HEK293 (cell line): Measurements from ENCODE around the gene PCSK6.

ENCODE experiments used
- CTCF ChIA-PET: fragments of 350-600 bp; formaldehyde crosslinking; extraction: SDS; loops from one replicate; lab custom pipeline; 2021; ENCODE audit warnings: antibody characterized with exemption; lab: Yijun Ruan, JAX
- POLR2A ChIA-PET: fragments of 300-600 bp; formaldehyde crosslinking; extraction: SDS; loops from one replicate; lab custom pipeline; 2020; ENCODE audit warnings: antibody characterized with exemption, inconsistent platforms; lab: Yijun Ruan, JAX
- H3K27ac ChIP-seq: fragments of 200-500 bp; sonication (Bioruptor generic); 2 replicates; pipeline ENCODE4 v1.5.1; 2014; ENCODE audit warnings: low read depth, low read length, control low read depth, inconsistent platforms; ENCODE audit errors: extremely low read depth
- H3K36me3 ChIP-seq, 2 experiments: fragments of 200-500 bp in 1 of 2; sonication (Bioruptor generic) in 1 of 2; 1 replicate in 1 of 2; 2 replicates in 1 of 2; pipeline ENCODE4 v1.5.1; 2014 to 2017; ENCODE audit warnings: inconsistent platforms in 2 of 2, low read length in 2 of 2; ENCODE audit not compliant: control insufficient read depth in 2 of 2, insufficient read depth in 1 of 2
- H3K4me1 ChIP-seq: fragments of 200-500 bp; sonication (Bioruptor generic); 2 replicates; pipeline ENCODE4 v1.5.1; 2014; ENCODE audit warnings: mild to moderate bottlenecking, low read length, inconsistent platforms; ENCODE audit not compliant: control insufficient read depth, insufficient read depth
- H3K4me3 ChIP-seq: 2 replicates; pipeline ENCODE4 v1.5.1; 2011; ENCODE audit warnings: low read depth, mild to moderate bottlenecking, control low read depth, low read length, moderate library complexity
- H3K9me3 ChIP-seq: fragments of 200-500 bp; sonication (Bioruptor generic); 2 replicates; pipeline ENCODE4 v1.5.1; 2014; ENCODE audit warnings: low read depth, low read length, inconsistent platforms; ENCODE audit not compliant: control insufficient read depth, insufficient read depth
- GLI2 ChIP-seq: fragments of 450-650 bp; formaldehyde crosslinking; IDR thresholded peaks from 2 replicates; pipeline ENCODE4; 2017; ENCODE audit warnings: missing biosample characterization, missing genetic modification characterization, low read depth, borderline replicate concordance
- ZFP37 ChIP-seq: fragments of 450-650 bp; formaldehyde crosslinking; IDR thresholded peaks from 2 replicates; pipeline ENCODE4 v1.5.1; 2016; ENCODE audit warnings: missing biosample characterization, missing genetic modification characterization
- ZIC2 ChIP-seq: fragments of 450-650 bp; formaldehyde crosslinking; IDR thresholded peaks from 2 replicates; pipeline ENCODE4 v1.5.1; 2016; ENCODE audit warnings: missing biosample characterization, missing genetic modification characterization
- ZNF146 ChIP-seq: fragments of 450-650 bp; formaldehyde crosslinking; IDR thresholded peaks from 2 replicates; pipeline ENCODE4 v1.5.1; 2016; ENCODE audit warnings: missing biosample characterization, missing genetic modification characterization
- ZNF48 ChIP-seq: fragments of 450-650 bp; formaldehyde crosslinking; IDR thresholded peaks from 2 replicates; pipeline ENCODE4 v1.5.1; 2016; ENCODE audit warnings: missing biosample characterization, missing genetic modification characterization
- ZNF660 ChIP-seq: fragments of 450-650 bp; IDR thresholded peaks from 2 replicates; pipeline ENCODE4 v1.5.1; 2018; ENCODE audit warnings: missing biosample characterization, mild to moderate bottlenecking, missing genetic modification characterization
- ZNF768 ChIP-seq: fragments of 450-650 bp; formaldehyde crosslinking; IDR thresholded peaks from 2 replicates; pipeline ENCODE4 v1.5.1; 2018; ENCODE audit warnings: missing biosample characterization, mild to moderate bottlenecking, missing genetic modification characterization
- TF ChIP-seq, protein P1 (sequence below): fragments of 450-650 bp; formaldehyde crosslinking; IDR thresholded peaks from 2 replicates; pipeline ENCODE4 v1.5.1; 2016; ENCODE audit warnings: missing biosample characterization, missing genetic modification characterization, low read depth
- TF ChIP-seq, protein P2 (sequence below): IDR thresholded peaks from 2 replicates; pipeline ENCODE4 v1.6.1; 2011; ENCODE audit warnings: mild to moderate bottlenecking, low read depth, low read length, borderline replicate concordance

Gene PCSK6

DNA sequence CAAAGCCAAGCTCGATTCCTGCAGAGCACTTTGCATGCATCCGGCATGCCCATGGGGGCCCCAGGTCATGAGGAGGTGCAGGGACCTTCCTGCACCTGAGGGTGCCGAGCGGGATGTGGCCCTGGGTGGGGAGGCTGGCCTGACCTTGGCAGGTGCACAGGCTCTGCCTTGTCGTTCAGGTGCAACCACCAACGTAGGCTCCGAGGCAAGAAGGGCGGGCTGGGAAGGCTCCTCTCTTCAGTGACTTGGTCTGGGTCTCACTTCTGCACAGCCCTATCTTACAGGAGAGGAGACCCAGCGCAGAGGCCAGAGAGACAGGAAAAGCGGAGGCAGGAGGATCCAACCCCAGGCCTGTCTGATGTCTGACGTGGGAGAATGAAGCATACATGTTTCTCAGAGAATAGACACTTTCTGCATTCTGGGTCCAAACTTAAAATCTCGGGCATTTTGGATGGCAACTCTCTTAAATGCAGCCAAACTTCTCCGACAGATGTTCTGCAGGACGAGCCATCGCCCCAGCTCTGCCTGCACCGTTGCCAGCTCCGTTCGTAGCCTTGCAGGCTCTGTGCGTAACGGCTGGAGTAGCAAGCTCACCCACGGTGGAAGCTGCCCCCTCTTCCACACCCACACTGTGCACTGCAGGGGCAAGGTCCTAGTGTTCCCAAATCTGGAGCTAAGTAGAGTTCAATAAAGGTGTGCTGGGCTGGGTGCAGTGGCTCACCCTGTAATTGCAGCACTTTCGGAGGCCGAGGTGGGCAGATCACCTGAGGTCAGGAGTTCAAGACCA, 133.6 kb downstream of the PCSK6 start:
- ChIA-PET CTCF (no interaction called here), POLR2A (no interaction called here)
- peaks cover 0 to 20% of the 10 kb centered on the region in 2 experiments; a peak in 1 of 3 replicates for H3K36me3 ChIP-seq
- H3K27ac ChIP-seq: no peak overlapping the region
- no peak overlapping the region for H3K4me3 ChIP-seq
- H3K9me3 ChIP-seq: no peaks in the 10 kb centered on the region
- no peak for TF ChIP-seq ZFP37
- TF ChIP-seq, protein P1, sequence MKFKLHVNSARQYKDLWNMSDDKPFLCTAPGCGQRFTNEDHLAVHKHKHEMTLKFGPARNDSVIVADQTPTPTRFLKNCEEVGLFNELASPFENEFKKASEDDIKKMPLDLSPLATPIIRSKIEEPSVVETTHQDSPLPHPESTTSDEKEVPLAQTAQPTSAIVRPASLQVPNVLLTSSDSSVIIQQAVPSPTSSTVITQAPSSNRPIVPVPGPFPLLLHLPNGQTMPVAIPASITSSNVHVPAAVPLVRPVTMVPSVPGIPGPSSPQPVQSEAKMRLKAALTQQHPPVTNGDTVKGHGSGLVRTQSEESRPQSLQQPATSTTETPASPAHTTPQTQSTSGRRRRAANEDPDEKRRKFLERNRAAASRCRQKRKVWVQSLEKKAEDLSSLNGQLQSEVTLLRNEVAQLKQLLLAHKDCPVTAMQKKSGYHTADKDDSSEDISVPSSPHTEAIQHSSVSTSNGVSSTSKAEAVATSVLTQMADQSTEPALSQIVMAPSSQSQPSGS (tag by site-specific recombination): no peak
- no peak for TF ChIP-seq ZNF48 (tag by site-specific recombination)
- TF ChIP-seq ZNF146: no peak
- TF ChIP-seq, all 188 proteins: peak for 0
- no peaks in the 10 kb centered on the region for H3K4me1 ChIP-seq

DNA sequence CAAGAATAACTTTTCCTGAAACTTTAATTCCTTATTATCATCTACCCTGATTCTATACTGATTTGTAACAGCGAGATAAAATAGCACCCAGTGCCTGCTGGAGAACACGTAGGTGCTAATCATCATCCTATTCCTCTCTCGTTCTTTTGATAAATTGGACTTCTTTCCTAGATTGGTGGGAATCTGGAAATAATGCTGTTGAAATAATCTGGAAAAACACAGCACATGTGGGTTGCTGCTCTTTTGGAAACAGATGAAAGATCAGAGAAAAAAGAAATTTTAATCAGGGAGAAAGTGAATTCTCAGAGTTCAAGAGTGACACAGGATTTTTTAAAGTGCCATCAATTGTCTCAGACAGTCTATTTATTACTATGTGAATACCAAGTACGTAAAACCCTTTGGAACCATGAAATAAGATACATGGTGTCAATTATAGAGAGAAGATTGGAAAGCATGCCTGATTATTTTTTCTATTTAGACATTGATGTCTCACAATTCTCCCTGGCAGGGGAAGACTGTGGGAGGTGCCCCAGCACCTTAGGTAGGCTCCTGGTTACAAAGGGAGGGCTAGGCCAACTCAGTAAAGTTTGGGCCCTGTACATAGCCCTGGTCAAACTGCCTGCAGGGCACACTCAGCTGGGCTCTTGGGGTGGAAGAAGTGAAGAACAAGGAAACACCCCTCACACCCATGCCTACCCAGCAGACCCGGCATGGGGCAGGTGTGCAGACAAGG, 134.4 kb downstream of the PCSK6 start:
- Histone ChIP-seq H3K36me3 (peaks cover under 1 to 20% of the 10 kb centered on the region in 2 experiments; a peak in 2 of 3 replicates), H3K4me3 (no peak overlapping the region), H3K4me1 (no peaks in the 10 kb centered on the region), H3K27ac (no peak overlapping the region), H3K9me3 (no peaks in the 10 kb centered on the region)
- no peak for TF ChIP-seq ZNF660 (tag by site-specific recombination)
- TF ChIP-seq, protein P2, sequence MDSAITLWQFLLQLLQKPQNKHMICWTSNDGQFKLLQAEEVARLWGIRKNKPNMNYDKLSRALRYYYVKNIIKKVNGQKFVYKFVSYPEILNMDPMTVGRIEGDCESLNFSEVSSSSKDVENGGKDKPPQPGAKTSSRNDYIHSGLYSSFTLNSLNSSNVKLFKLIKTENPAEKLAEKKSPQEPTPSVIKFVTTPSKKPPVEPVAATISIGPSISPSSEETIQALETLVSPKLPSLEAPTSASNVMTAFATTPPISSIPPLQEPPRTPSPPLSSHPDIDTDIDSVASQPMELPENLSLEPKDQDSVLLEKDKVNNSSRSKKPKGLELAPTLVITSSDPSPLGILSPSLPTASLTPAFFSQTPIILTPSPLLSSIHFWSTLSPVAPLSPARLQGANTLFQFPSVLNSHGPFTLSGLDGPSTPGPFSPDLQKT: no peak
- ChIA-PET CTCF (no interaction called here), POLR2A (no interaction called here)

DNA sequence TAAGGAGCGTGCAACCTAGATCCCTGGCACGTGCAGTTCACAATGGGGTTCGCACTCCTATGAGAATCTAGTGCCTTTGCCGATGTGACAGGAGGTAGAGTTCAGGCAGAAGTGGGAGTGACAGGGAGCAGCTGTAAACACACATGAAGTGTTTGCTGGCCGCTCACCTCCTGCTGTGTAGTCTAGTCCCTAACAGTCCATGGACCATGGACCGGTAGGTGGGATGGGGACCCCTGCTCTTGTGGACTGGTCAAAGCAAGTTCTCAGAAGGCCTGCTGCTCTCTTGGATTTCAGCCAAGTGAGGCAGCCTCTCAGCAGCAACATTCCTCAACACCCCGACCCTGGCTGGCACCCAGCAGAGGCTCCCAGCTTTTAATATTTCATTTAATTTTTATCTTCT, 136.3 kb downstream of the PCSK6 start:
- Histone ChIP-seq H3K36me3 (peaks cover 3 to 16% of the 10 kb centered on the region in 2 experiments; a peak in 2 of 3 replicates), H3K4me3 (no peak overlapping the region), H3K9me3 (no peaks in the 10 kb centered on the region), H3K4me1 (peaks cover 5% of the 10 kb centered on the region; the same call in 1 of the 2 replicates), H3K27ac (no peak overlapping the region)
- ChIA-PET POLR2A (no interaction called here), CTCF (interaction anchor here (0.7 kb wide), 1 partner anchor 288 kb away, joined by 3 read pairs; no protein-coding TSS in a partner anchor)
- peak; percentile 29; the same call in 1 of the 2 replicates for TF ChIP-seq ZIC2 (tag by site-specific recombination)
- no peak for TF ChIP-seq GLI2
- TF ChIP-seq, all 188 proteins: peak for 1

DNA sequence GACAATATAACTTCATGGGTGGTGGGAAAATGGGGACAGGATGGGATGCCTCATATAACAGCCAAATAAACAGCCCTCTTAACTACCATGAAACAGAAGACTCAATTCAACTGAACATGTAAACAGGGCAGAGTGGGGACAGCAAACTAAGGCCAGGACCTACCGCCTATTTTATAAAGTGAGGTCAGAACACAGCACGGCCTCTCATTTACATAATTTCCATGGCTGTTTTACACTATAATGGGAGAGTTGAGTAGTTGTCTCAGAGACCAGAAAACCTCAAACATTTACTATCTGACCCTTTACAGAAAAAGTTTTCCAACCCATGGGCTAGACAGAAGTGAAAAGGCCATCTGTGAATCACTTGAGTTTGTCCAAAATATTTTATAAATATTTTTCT, 137.8 kb downstream of the PCSK6 start:
- ChIA-PET CTCF (interaction anchor here (0.8 kb wide), 1 partner anchor 253 kb away, joined by 3 read pairs; no protein-coding TSS in a partner anchor), POLR2A (no interaction called here)
- H3K9me3 ChIP-seq: no peaks in the 10 kb centered on the region
- peaks cover 5% of the 10 kb centered on the region; the same call in 1 of the 2 replicates for H3K4me1 ChIP-seq
- peaks cover 3 to 16% of the 10 kb centered on the region in 2 experiments; a peak in 2 of 3 replicates for H3K36me3 ChIP-seq
- no peak overlapping the region for H3K4me3 ChIP-seq
- no peak for TF ChIP-seq ZNF768
- no peak overlapping the region for H3K27ac ChIP-seq
